Stimulated activated CD8-positive, alpha-beta memory T cell treated with anti-CD3 and anti-CD28 coated beads, Interleukin-2, amount 100 ng/mL, for 48 hours (primary cell): ENCODE data around the gene SPSB1.

Source experiments
- DNase-seq, 2 donors: peaks; one replicate each; pipeline ENCODE4 v3.0.0-alpha.2; 2020; ENCODE audit warnings: low read depth in 2 of 2

The SPSB1 gene

GRCh38 chr1:9344426-9345200, 51.9 kb downstream of the SPSB1 start:
- DNase-seq, result no peak

GRCh38 chr1:9345471-9345870, 52.8 kb downstream of the SPSB1 start:
- DNase-seq, result no peak

DNA sequence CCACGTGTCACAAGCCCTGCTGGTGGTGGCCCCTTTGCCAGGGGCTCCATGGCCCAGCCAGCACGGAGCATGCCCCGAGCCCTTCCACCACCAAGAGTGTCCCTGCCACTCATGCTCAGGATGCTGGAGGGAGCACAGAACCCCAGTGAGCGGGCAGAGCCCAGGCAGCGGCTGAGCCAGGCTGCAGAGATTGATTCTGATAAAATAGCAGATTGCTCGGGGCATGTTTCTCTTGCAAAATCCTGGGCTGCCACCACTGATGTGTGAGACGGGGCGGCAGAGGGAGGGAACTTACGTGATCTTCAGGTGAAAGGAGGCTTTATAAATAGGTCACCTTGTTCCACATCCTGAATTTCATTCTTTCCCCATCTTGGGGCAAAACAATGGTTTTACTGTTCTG, 53.2 kb downstream of the SPSB1 start:
- DNase-seq, result no peak

DNA sequence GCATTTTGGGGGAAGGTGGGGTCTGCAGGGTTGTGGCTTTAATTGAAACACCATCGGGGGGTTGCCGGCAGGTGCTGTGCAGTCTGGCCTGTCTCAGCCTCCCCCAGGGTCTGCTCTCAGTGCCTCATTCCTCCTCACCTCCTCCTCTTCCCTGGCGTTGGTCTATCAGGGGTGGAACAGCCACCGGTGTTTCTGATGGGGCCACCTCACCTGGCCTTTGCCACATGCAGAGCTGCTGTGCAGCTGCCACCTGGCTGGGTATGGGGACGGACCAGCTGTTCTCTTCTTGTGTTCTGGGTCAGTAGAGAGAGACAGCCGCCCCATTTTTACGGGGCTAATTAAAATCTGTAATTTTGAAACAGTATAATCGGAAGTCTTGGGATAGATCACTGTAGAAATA, 53.9 kb downstream of the SPSB1 start:
- DNase-seq, result no peak

DNA sequence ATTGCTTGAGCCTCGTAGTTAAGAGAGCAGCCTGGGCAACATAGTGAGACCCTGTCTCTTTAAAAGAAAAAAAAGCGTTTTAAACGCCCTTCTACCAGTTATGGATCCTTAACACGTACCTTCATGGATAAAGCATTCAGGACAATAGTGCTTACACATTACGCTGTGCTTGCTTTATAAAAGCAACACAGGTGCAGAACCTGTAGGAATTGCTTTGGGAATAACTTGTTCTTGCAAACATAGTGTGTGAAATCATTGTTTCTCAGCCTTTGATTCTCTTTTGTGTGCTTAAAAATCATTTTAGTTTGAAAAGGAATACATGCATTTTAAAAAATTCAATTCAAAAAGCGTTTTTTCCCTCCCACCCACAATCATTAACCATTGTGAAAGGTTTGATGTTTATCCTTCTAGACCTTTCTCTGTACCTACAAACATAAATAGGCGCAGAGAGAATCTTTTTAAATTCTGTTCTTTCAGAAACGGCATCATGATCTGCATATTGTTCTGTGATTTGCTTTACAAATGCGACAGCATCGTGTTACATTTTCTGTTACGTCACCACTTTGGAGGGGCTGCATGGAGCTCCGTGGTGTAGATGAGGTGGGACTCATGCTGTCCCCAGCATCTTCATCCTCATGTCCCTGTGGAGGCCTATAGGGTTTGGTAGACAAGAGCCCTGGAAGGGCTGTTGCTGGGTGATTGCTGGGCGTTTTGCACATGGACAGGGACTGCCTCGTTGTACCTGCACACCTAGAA, 54.6 kb downstream of the SPSB1 start:
- DNase-seq, result no peak

DNA sequence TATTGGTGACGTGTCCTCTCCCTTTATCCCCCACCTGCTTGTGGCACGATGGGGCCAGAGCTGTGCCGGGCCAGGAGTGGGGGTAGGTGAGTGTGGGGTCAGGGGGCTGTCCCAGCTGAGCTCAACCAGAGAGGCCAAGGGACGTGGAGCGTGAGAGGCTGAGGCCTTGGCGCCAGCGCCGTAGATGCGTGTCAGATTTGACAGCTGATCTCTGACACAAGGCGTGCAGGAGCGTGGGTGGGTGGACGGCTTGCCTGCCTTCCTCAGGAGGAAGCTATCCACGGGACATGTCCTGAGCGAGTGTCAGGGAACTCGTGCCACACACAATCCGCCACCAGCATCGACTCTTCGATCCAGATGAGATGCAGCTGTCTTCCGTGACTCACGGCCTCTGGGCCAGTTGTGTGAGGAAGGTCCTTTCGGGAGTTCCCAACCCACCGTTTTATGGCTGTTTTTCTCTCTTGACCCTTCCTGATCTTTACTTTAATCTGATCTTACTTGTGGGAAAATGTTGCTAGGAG, 56.7 kb downstream of the SPSB1 start:
- no peak for DNase-seq

DNA sequence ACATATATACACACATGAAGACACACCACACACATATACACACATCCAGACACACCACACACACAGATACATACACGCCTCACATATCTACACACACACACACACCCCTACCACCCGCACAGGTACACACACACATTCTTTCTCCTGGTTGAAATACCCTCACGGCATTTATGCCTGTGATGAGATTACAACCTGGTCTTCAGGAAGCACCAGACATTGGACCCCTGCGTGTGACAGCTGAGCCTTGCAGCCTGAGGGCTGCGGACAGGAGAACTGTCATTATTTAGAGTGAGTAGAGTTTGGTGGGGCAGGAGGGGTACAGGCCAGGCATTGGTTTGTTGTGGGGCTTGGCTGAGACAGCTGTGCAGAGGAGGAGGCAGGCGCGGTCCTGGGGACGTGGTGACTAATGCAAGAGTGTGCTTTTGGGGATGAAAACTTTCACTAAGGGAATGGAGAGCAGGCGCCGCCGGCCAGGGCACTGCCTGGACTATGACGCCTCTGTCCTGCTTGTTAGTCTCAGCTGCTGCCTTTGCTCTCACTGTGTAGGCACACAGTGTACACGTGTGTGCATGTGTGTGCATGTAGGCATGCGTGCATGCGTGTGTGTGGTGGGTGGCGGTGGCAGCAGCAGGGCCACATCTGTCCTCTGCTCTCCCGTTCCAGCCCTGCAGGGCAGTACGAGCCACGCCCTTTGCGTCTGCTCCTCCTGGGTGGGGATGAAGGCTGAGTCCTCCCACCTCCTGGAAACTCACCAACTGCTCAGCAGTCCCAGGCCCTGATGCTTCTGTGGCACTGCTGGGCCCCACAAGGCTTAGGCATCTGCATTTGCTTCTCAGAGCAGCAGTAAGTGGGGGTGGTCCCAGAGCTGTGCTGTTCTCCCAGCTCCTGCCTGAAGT, 57.6 kb downstream of the SPSB1 start:
- no peak for DNase-seq

DNA sequence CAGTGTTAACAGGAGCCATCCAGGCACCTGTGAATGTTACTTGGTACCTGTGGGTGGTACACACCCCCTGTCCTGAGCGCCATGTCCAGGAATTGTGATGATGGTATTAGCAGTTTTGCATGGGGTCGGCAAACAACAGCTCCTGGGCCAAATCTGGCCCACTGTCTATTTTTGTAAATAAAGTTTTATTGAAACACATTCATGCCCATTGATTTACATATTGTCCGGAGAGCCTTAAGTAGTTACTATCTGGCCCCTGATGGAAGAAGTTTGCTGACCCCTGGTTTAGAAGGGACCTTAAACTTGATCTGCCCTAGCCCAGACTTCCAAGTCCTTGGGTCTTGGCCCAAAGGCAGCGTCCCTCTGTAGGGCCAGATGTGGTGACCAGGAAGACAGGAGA, 58.3 kb downstream of the SPSB1 start:
- no peak for DNase-seq

- no peak for DNase-seq
These were observed 59.1 kb downstream of the SPSB1 start for GRCh38 chr1:9351654-9352271.

- DNase-seq, result no peak
These were observed 59.9 kb downstream of the SPSB1 start for GRCh38 chr1:9352377-9353134.

- DNase-seq, result no peak
These were observed 62.8 kb downstream of the SPSB1 start for GRCh38 chr1:9355503-9355902.

- DNase-seq, result no peak
These were observed 63.3 kb downstream of the SPSB1 start for GRCh38 chr1:9356021-9356420.

- DNase-seq, result no peak
These were observed 64.3 kb downstream of the SPSB1 start for GRCh38 chr1:9356829-9357466.

GRCh38 chr1:9357958-9358357, 65.3 kb downstream of the SPSB1 start:
- DNase-seq, result no peak

DNA sequence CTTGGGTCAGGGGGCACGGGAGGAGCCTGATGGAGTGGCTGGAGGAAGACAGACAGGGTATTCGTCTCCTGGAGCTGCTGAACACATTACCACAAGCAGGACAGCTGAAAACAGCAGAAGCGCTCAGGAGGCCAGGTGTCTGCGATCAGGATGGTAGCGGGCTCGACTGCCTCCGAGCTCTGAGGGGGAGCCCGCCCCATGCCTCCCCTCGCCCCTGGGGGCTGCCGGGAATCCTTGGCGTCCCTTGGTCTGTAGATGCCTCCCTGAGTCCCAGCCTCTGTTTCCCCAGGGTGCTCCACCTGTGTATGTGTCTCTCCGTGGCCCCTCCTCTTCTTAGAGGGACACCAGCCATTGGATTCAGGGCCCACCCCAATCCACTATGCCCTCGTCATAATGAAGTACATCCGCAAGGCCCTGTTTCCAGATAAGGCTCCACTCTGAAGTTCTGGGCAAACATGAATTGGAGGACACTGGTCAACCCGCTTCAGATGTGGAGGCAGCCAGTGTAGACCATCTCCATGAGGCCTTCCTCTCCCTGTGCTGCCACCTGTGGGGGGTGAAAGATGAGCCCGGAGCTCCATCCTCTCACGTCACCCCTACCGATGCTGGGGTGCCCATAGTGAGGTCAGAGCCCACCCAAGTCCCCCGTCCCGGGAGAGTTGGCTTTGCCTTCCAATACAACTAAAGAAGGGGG, 67.8 kb downstream of the SPSB1 start:
- DNase-seq, result no peak

DNA sequence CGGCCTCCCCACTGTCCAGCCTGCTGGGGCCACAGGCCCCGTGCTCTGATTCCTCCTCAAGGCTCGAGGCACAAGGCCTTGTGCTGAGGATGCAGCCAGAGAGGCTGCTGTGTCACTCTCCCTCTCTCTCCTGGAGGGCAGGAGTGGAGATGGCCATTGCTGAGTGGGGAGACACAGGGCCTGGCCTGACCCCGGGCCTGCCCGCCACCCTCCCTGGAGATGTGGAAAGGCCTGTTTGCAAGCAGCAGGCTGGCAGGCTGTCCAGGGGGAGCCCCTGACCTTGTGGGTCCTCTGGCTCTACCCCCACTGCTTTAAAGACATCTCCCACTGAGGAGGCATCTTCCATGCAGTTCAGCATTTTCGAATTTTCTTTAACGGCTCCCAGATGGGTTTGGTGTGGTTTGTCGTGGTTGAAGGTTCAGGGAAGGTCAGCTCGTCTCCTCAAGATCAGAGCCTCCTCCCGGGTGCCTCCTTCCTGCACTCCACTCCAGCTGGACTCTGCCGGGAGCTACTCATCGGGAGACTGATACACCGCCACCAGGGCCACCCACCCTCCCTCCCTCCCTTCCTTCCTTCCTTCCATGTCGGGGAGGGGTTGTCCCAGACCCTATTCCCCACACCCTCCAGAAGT, 69.1 kb downstream of the SPSB1 start:
- DNase-seq, result no peak

GRCh38 chr1:9362488-9362887, 69.8 kb downstream of the SPSB1 start:
- no peak for DNase-seq

- no peak for DNase-seq
These were observed 70.4 kb downstream of the SPSB1 start for GRCh38 chr1:9363061-9363471.

GRCh38 chr1:9366298-9366697, 73.6 kb downstream of the SPSB1 start:
- DNase-seq, result no peak
